H1 (cell line): ENCODE measurements around the gene TGFBR2.

ENCODE experiments used
- ASH2L ChIP-seq: fragments of 200-600, 300-600 bp; sonication (generic); IDR thresholded peaks from one replicate; pipeline ENCODE4 v1.7.1; 2017; ENCODE audit warnings: low read length
- ATF3 ChIP-seq: IDR thresholded peaks from 2 replicates; pipeline ENCODE4 v1.6.1; 2011; ENCODE audit warnings: low read depth, mild to moderate bottlenecking, low read length; ENCODE audit not compliant: insufficient read depth
- CTCF ChIP-seq, 3 experiments: IDR thresholded peaks; 1 replicate in 2 of 3; 2 replicates in 1 of 3; pipeline versions ENCODE4 v1.5.1 to v1.6.1; 2011; ENCODE audit warnings: low read length in 3 of 3, mild to moderate bottlenecking in 3 of 3, inconsistent platforms in 2 of 3, low read depth in 1 of 3, moderate library complexity in 1 of 3; ENCODE audit not compliant: insufficient read depth in 1 of 3; ENCODE audit errors: control extremely low read depth in 1 of 3
- EZH2 ChIP-seq: fragments of 200-600 bp; sonication (generic); IDR thresholded peaks from 2 replicates; pipeline ENCODE4 v1.7.1; 2012; ENCODE audit warnings: low read depth, mild to moderate bottlenecking, moderate library complexity, low read length, inconsistent platforms; ENCODE audit not compliant: severe bottlenecking
- FOSL1 ChIP-seq: IDR thresholded peaks from 2 replicates; pipeline ENCODE4 v1.6.1; 2011; ENCODE audit warnings: mild to moderate bottlenecking, low read depth, low read length, moderate library complexity; ENCODE audit not compliant: insufficient read depth
- GABPA ChIP-seq: IDR thresholded peaks from 2 replicates; pipeline ENCODE4 v1.6.1; 2011; ENCODE audit warnings: mild to moderate bottlenecking, low read length, moderate library complexity, borderline replicate concordance; ENCODE audit not compliant: insufficient read depth
- MAX ChIP-seq: IDR thresholded peaks from 2 replicates; pipeline ENCODE4 v1.6.1; 2012; ENCODE audit warnings: inconsistent platforms
- NRF1 ChIP-seq: IDR thresholded peaks from 2 replicates; pipeline ENCODE4 v1.6.1; 2011; ENCODE audit warnings: mild to moderate bottlenecking, low read depth, low read length, improper control_type of control experiment
- POLR2A ChIP-seq, 2 experiments: IDR thresholded peaks; 1 replicate in 1 of 2; 2 replicates in 1 of 2; pipeline ENCODE4 v1.6.1; 2011; ENCODE audit warnings: low read depth in 2 of 2, low read length in 2 of 2, mild to moderate bottlenecking in 2 of 2; ENCODE audit errors: control extremely low read depth in 1 of 2
- RFX5 ChIP-seq: IDR thresholded peaks from 2 replicates; pipeline ENCODE4 v1.6.1; 2011; ENCODE audit warnings: low read depth, low read length, improper control_type of control experiment, borderline replicate concordance
- SIX5 ChIP-seq: IDR thresholded peaks from 2 replicates; pipeline ENCODE4 v1.6.1; 2011; ENCODE audit warnings: mild to moderate bottlenecking, low read depth, low read length
- TAF1 ChIP-seq: IDR thresholded peaks from 2 replicates; pipeline ENCODE4 v1.6.1; 2011; ENCODE audit warnings: mild to moderate bottlenecking, low read depth, low read length
- TCF12 ChIP-seq: IDR thresholded peaks from 2 replicates; pipeline ENCODE4 v1.6.1; 2011; ENCODE audit warnings: low read depth, mild to moderate bottlenecking, low read length
- TEAD4 ChIP-seq: IDR thresholded peaks from 2 replicates; pipeline ENCODE4 v1.6.1; 2012; ENCODE audit warnings: low read depth, low read length, inconsistent platforms, mixed read lengths

- TF ChIP-seq POLR2A (IDR thresholded peaks at IDR 0.05; ENCODE audit: control extremely low read depth in 1 of 2, low read depth in 2 of 2, low read length in 2 of 2) (no peak), CTCF (IDR thresholded peaks at IDR 0.05; ENCODE audit: control extremely low read depth in 1 of 3, insufficient read depth in 1 of 3, low read depth in 1 of 3, low read length in 3 of 3) (no peak), TEAD4 (no peak), ATF3 (no peak), MAX (no peak), SIX5 (no peak), GABPA (no peak), RFX5 (no peak), TCF12 (no peak), TAF1 (no peak), FOSL1 (no peak), EZH2 (no peak), ASH2L (no peak), NRF1 (no peak)
These were observed 23.3 kb downstream of the TGFBR2 start for GRCh38 chr3:30629746-30630145.
